Esophagus squamous epithelium (tissue), 4 donors: ENCODE results near the gene ODC1.

Source experiments
- POLR2A ChIP-seq, 4 donors: fragments of 450-650 bp; IDR thresholded peaks; one replicate each; pipeline ENCODE4 v1.6.1; 2017; ENCODE audit warnings: antibody characterized with exemption in 4 of 4, mild to moderate bottlenecking in 4 of 4, moderate library complexity in 3 of 4
- TF ChIP-seq, protein P1 (sequence below), 6 experiments: fragments of 450-650 bp in 4 of 6; fragments of 200-600 bp in 2 of 6; sonication (generic) in 2 of 6; IDR thresholded peaks; one replicate each; pipeline ENCODE4 v1.5.1; 2016 to 2019; ENCODE audit warnings: antibody characterized with exemption in 6 of 6, mild to moderate bottlenecking in 4 of 6, moderate library complexity in 4 of 6

DNA sequence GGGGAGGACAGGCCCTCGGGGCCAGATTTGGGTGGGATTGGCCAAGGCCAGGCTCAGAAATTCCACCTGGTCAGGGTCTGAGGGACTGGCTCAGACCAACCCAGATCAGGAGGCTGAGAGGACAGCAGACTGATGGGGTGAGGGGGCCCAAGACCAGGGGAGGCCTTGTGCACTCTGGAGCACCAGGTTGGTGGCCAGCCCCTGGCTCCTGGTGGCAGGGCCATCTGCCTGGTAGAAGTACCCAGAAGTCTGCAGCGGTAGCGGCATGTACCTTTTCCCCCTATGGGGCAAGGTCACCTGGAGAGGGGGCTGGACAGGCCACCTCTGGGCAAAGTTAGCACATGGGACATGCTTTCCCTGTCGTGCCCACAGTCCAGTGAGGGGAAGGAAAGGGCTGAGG lies 21.2 kb upstream of the ODC1 start:
- TF ChIP-seq, protein P1, sequence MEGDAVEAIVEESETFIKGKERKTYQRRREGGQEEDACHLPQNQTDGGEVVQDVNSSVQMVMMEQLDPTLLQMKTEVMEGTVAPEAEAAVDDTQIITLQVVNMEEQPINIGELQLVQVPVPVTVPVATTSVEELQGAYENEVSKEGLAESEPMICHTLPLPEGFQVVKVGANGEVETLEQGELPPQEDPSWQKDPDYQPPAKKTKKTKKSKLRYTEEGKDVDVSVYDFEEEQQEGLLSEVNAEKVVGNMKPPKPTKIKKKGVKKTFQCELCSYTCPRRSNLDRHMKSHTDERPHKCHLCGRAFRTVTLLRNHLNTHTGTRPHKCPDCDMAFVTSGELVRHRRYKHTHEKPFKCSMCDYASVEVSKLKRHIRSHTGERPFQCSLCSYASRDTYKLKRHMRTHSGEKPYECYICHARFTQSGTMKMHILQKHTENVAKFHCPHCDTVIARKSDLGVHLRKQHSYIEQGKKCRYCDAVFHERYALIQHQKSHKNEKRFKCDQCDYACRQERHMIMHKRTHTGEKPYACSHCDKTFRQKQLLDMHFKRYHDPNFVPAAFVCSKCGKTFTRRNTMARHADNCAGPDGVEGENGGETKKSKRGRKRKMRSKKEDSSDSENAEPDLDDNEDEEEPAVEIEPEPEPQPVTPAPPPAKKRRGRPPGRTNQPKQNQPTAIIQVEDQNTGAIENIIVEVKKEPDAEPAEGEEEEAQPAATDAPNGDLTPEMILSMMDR (IDR thresholded peaks at IDR 0.05) = no peak
- TF ChIP-seq POLR2A (IDR thresholded peaks at IDR 0.05) = no peak
